PC-9 (cell line): ENCODE data around the gene UPF2.

Source experiments
- CTCF ChIP-seq: fragments of 200-600 bp; sonication (generic); conservative IDR thresholded peaks from 2 replicates; pipeline ENCODE4 v1.6.1; 2017; ENCODE audit warnings: mixed run types, antibody characterized with exemption, mild to moderate bottlenecking, moderate library complexity
- EZH2 ChIP-seq: fragments of 200-600 bp; sonication (generic); IDR thresholded peaks from 2 replicates; pipeline ENCODE4 v1.8.0; 2017; ENCODE audit warnings: antibody characterized with exemption, low read depth

GRCh38 chr10:11921800-11922392, 120.7 kb downstream of the UPF2 start:
- TF ChIP-seq CTCF (no peak), EZH2 (no peak)
